Measurements from ENCODE around the gene SLC39A6.
"Not testable (repeated sequence)": the region's sequence is repeated elsewhere in the genome, so short reads cannot be mapped to it uniquely, and the experiment has no call there.

Gene SLC39A6

DNA sequence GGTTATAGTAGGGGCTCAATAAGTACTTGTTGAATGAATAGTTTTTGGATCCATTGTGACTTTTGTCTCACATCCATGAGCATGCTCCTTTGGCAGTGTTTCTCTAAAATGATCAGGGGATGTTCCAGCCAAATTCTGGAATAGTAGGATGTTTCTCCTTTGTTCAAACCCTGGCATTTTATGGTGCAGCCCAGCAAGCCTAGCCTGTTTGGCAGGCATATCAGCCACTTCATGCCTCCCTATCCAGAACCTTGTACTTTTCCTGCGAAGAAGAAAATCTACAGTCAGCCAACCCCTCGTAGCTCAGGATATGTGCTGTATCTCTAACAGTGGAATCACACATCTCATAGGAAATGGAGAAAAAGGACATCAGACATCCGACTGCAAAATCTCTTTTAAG, 34.7 kb downstream of the SLC39A6 start:
- DNase-seq = no peak

DNA sequence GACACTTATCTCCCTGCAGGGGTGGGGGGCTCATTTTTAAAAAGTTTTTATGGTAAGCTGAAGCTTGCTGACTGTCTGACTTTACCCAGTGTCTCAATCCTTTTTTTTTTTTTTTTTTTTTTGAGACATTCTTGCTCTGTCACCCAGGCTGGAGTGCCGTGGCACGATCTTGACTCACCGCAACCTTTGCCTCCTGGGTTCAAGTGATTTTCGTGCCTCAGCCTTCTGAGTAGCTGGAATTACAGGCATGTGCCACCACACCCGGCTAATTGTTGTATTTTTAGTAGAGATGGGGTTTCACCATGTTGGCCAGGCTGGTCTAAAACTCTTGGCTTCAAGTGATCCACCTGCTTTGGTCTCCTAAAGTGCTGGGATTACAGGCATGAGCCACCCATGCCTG, 37.0 kb downstream of the SLC39A6 start:
- not testable (repeated sequence) for DNase-seq

DNA sequence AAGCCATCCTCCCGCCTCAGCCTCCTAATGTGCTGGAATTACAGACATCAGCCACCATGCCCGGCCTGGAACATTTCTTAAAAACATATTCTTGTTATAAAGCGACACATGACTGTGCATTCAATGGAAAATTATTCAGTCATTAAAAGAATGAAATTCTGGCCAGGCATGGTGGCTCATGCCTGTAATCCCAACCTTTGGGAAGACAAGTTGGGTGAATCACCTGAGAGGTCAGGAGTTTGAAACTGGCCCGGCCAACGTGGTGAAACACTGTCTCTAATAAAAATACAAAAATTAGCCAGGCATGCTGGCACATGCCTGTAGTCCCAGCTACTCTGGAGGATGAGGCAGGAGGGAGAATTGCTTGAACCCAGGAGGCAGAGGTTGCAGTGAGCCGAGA, 40.1 kb downstream of the SLC39A6 start:
- DNase-seq = no peak

DNA sequence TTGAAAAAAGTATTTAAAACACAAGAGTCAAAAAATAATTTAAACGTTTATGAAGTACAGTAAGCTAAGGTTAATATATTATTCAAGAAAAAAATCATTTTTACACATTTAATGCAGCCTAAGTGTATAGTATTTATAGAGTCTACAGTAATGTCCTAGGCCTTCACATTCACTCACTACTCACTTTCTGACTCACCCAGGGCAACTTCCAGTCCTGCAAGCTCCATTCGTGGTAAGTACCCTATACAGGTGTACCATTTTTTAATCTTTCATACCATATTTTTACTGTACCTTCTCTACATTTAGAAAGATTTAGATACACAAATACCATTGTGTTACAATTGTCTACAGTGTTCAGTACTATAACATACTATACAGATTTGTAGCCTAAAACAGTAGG, 40.9 kb downstream of the SLC39A6 start:
- DNase-seq = no peak

DNA sequence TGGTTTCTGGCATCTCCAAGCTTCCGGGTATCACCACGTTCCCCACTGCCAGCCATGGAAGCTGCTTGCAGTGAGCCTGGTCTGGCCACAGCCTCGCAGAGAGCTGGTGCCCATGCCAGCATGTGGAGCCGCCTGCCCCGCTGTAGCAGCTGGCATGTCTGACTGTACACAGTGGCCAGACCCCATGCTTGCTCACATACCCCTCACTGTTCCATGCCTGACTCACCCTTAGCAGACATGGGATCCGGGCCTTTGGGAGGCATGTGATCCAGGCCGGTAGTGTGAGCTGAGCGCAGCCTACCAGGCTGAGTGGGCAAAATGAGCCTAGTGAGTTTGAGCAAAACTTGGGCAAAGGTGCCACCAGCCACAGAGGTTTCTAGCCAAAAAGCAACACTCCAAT, 43.0 kb downstream of the SLC39A6 start:
- DNase-seq = no peak

DNA sequence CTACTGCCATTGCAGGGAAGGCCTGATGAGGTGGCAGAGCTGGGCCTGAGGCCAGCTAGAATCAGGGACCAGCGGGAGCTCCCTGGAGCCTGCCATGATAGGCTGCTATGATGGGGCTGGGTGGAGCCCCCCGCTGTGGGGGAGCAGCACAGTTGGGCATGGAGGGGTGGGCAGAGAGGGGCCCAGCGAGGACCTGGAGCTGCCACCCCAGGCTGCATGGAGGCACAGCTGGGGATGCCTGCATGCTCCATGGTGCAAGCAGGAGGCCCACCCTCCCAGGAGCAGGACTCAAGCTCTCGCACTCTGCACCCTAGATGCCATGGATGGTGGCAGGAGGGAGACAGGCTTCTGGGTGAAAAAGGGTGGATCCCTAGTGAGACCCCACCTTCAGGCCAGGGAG, 43.9 kb downstream of the SLC39A6 start:
- no peak for DNase-seq

DNA sequence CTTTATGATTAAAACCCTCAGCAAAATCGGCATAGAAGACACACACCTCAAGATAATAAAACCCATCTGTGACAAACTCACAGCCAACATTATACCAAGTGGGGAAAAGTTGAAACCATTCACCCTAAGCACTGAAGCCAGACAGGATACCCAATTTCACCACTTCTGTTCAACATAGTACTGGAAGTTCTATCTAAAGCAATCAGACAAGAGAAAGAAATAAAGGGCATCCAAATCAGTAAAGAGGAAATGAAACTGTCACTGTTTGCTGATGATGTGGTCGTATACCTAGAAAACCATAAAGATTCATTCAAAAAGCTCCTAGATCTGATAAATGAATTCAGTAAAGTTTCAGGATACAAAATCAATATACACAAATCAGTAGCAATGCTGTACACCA, 45.4 kb downstream of the SLC39A6 start:
- DNase-seq = no peak

DNA sequence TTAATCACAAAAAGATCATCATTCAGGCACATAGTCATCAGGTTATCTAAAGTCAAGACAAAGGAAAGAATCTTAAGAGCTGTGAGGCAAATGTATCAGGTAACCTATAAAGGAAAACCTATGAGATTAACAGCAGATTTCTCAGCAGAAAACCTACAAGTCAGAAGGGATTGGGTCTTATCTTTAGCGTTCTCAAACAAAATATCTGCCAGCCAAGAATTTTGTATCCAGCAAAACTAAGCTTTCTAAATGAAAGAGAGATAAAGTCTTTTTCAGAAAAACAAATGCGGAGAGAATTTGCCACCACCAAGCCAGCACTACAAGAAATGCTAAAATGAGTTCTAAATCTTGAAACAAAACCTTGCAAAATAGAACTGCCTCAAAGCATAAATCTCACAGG, 48.0 kb downstream of the SLC39A6 start:
- not testable (repeated sequence) for DNase-seq

DNA sequence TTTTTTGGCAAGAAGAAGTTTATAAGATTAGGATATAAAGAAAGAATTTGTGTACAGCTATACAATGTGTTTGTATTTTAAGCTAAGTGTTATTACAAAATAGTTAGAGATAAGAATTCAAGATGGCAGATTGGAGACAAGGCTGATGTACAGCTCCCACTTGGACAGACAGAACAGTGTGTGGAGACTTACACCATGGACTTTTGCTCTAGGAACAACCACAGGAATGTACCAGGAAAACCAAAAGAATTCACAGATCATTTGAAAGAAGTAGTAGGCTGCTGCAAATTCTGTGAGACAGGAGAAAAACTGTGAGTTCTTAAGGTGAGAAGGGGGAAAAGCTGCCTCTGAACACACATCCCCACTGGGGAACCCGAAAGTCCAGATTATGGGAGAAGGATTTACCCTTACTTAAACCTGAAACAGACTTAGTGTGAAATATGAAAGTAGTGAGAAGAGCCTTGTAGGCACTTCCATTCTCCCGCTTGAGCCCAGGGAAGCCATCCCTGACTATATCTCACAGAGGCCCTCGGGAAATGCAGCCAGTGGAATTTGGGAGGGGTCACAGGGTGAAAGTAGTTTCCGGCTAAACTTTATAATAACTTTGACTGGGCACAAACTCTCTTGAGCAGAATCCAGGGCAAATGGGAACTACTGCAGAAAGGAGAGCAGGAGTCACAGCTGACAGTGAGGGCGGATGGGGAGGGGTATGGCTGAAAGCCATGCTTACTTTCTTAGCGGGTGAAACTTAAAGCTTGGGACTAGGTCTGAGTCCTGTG, 50.2 kb downstream of the SLC39A6 start:
- no peak for DNase-seq

DNA sequence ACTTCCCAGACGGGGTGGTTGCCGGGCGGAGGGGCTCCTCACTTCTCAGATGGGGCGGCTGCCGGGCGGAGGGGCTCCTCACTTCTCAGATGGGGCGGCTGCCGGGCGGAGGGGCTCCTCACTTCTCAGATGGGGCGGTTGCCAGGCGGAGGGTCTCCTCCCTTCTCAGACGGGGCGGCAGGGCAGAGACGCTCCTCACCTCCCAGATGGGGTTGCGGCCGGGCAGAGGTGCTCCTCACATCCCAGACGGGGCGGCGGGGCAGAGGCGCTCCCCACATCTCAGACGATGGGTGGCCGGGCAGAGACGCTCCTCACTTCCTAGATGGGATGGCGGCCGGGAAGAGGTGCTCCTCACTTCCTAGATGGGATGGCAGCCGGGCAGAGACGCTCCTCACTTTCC, 51.4 kb downstream of the SLC39A6 start:
- DNase-seq = not testable (repeated sequence)

DNA sequence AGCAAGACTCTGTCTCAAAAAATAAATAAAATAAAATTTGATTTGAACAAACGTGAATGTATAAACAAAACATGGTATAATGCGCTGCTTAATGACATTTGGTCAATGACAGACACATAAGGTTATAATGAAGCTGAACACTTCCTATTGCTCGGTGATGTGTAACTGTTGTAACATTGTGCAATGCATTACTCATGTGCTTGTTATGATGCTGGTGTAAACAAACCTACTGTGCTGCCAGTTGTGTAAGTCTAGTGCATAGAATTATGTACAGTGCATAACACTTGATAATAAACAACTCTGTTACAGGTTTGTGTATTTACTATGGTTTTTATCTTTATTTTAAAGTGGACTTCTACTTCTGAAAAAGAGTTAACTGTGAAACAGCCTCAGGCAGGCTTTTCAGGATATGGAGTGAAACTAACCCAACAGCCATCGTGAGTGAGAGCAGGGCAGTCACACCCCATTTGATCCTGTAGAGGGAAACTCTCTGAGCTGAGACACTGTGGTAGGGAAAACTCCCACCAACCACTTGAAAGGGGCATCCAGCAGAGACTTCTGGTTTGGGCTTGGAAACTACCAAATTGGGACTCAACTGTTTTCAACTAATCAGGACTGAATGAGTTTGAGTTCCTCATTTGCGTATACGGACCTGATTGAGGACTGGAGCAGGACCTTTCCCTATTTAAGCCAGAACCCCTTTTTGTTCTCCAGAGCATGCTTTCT, 53.1 kb downstream of the SLC39A6 start:
- no peak for DNase-seq

DNA sequence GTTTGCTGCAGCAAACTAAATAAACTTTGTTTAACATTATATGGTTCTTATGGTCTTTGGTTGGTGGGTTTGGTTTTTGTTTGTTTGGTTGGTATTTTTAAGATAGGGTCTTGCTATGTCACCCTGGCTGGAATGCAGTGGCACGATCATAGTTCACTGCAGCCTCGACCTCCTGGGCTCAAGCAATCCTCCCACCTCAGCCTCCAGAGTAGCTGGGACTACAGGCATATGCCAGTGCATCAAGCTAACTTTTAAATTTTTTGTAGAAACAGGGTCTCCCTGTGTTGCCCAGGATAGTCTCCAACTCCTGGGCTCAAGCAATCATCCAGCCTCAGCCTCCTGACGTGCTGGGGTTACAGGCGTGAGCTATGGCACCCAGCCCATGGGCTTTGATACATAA, 54.7 kb downstream of the SLC39A6 start:
- DNase-seq = no peak

DNA sequence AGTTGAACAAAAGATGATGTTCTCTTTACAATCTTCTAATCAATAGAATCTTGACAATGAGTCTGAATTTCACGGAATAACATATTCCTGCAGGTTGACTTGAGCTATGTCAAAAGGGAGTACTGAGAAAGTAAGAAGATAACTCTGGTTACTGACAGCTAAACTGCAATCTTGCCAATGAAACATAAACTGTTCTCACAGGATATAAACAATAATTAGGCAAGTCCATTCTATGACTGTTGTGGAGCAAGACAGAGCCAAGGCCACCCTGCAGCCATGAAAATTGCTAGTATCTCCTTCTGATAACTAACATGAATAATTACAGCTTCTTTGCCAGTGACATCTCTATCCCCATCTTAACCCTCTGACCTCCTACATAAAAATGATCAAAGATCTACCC, 55.5 kb downstream of the SLC39A6 start:
- no peak for DNase-seq

DNA sequence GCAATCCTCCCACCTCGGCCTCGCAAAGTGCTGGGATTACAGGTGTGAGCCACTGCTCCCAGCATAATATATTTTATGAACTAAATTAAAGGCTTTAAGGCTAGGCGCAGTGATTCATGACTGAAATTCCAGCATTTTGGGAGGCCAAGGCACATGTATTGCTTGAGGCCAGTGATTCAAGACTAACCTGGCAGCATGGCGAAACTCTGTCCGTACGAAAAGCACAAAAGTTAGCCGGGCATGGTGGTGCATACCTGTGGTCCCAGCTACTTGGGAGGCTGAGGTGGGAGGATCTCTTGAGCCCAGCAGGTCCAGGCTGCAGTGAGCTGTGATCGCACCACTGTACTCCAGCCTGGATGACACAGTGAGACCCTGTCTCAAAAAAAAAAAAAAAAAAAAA, 56.7 kb downstream of the SLC39A6 start:
- not testable (repeated sequence) for DNase-seq

DNA sequence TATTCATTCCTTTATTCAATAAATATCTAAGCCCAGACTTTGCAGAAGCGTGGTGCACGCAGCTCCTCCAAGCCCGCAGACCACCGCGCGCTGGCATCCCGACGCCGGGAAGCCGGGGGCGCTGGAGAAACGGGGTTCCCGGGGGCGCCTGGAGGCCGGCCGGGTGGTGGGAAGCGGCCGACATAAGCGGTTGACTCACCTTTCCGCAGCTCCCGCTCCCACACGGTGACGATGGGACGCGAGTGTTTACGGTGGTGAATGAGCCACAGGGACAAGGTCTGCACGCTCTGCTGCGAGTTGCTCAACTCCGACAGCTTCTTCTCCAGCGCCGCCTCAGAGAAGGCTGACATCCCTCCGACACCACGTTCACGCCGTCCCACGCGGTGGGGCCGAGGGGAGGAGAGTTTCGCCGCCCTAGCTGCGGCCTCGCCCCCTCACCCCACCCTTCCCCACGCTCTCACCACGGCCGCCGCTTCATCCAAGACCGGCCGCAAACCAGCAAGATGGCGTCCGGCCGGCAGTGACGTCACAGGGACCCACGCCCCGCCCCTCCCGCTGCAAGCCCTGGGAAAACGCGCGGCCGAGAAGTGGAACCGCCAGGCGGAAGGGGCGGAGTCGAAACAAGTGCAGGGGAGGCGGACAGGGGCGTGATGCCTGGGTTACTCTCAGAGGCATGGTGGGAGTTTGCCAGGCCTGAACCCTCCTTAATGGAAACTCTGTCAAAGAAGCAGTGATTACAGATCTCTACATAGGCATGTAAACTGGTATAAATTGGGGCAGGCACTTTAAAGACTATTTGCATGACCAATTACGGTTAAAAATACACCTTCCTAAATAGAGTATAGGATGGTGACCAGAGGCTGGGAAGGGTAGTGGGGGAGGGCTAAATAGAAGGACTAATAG, 61.8 kb downstream of the SLC39A6 start, which contains the start of gene RPRD1A:
TSS of gene RPRD1A (minus strand) at position 505 of the 903 bp plus-strand sequence. CDS start at position 350, 155 bp downstream.
- peak; percentile 71 for DNase-seq

DNA sequence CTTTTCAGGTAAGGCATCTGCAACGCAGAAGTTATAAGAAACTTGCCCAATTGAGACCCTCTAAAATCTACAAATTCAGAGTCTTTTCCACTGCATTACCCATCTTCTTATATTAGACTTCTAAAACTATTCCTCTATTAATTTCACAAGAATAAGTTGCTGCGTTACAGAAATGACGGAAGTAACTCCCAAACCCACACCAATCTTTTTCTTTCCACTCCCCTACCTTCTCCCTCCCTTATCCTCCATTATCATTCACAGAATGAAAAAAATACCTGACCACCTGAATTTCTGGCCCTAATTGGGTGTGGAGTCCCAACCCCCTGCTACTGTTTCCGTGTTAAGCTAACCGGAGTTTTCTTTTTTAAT, 62.5 kb downstream of the SLC39A6 start:
- DNase-seq = peak; percentile 11

DNA sequence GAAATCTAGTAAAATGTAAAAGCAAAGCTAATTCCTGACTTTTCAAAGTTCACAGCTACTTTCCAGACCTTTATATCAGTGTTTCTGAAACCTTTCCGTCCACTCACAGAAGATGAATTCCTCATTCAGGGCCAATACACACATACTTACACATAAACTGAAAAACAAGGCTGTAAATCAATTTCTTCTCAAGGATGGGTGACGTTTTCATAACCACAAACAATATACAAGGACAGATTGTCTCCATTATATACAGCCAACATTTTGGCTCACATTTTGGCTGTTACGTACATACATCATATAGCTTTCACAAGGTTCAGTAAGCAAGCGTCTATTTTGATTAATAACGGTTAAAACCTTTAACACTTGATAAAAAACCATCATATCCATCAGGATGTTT, 63.1 kb downstream of the SLC39A6 start:
- DNase-seq = no peak

DNA sequence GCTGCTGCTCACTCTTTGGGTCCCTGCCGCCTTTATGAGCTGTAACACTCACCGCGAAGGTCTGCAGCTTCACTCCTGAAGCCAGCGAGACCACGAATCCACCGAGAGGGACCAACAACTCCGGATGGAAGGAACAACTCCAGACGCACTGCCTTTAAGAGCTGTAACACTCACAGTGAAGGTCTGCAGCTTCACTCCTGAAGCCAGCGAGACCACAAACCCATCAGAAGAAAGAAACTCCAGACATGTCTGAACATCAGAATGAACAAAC, 64.4 kb downstream of the SLC39A6 start:
- DNase-seq = not testable (repeated sequence)

DNA sequence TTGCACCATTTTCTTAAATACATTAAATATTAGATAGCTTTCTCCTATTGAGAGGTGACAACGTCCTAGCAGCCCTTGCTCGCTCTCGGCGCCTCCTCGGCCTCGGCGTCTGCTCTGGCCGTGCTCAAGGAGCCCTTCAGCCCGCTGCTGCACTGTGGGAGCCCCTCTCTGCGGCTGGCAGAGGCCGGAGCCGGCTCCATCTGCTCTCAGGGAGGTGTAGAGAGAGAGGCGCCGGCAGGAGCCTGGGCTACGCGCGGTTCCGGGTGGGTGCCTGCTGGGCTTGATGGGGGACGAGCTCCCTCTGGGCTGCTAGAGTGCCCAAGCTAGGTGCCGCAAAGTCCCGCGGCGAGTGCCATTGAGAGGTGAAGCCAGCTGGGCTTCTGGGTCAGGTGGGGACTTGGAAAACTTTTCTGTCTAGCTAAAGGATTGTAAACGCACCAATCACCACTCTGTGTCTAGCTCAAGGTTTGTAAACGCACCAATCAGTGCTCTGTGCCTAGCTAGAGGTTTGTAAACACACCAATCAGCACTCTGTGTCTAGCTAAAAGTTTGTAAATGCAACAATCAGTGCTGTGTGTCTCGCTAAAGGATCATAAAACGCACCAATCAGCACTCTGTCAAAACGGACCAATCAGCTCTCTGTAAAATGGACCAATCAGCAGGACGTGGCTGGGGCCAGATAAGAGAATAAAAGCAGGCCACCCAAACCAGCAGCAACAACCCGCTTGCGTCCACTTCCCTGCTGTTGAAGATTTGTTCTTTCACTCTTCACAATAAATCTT, 64.9 kb downstream of the SLC39A6 start:
- DNase-seq = no peak

DNA sequence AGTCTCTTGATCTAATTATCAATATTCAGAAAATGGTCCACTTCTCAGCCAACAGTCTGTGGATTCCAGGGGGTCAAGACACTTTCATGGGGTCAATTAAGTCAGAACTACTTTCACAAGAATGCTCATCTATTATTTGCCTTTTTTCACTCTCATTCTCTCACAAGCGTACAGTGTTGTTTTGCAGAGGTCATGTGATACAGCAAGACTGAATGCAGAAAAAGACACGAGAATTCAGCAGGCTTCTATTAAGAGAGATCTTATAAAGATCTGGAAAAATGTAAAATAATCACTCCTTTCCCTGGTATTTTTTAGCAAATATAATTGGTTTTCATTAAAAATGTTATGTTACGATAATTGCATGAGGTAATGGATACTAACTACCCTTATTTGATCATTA, 70.5 kb downstream of the SLC39A6 start:
- no peak for DNase-seq
